IPS DF 6.9 (cell line): Measurements from ENCODE around the gene RUNX1.

Experiments used
- DNase-seq: peaks from one replicate; pipeline ENCODE4 v3.0.0-alpha.2; 2013; ENCODE audit warnings: low read depth, low spot score
- H3K27ac ChIP-seq: one replicate; pipeline ENCODE4 v1.5.1; 2013; ENCODE audit warnings: low read length, control low read depth
- H3K27me3 ChIP-seq: 2 replicates; pipeline ENCODE4 v1.6.1; 2013; ENCODE audit warnings: mild to moderate bottlenecking, low read length; ENCODE audit not compliant: control insufficient read depth, insufficient read depth
- H3K36me3 ChIP-seq: 2 replicates; pipeline ENCODE4 v1.6.1; 2013; ENCODE audit warnings: low read length; ENCODE audit not compliant: control insufficient read depth, insufficient read depth
- H3K4me1 ChIP-seq: 2 replicates; pipeline ENCODE4 v1.6.1; 2013; ENCODE audit warnings: low read length; ENCODE audit not compliant: control insufficient read depth, insufficient read depth
- H3K4me3 ChIP-seq: 2 replicates; pipeline ENCODE4 v1.5.1; 2013; ENCODE audit warnings: mild to moderate bottlenecking, low read length
- H3K9me3 ChIP-seq: 2 replicates; pipeline ENCODE4 v1.6.1; 2013; ENCODE audit warnings: low read length, inconsistent platforms; ENCODE audit not compliant: control insufficient read depth, insufficient read depth
- WGBS: extraction: QIAGEN DNeasy Blood & Tissue Kit; methylation state at CpG from one replicate; pipeline ENCODE4 v1.1.7; 2013; ENCODE audit warnings: mixed read lengths, missing lambda C conversion rate; ENCODE audit not compliant: insufficient read length, insufficient coverage; 5-methylcytosine and 5-hydroxymethylcytosine counted together

RUNX1 gene

DNA sequence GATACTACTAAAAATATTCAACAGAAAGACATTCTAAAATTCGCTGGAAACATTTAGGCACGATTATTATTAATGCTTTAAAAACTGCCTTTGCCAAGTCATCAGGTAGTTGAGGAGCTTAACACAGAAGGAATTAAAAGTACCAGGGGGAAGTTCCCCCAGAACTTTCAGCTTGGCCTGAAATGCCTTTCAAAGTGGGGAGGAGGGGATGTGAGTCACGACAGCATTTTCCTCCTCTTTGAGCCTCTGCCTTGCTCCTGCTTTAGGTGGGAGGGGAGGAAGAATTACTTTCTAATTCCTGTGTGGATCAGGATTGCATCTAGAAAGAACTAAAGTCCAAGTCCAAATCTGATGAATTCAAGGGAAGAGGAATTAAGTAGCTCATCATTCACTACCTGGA, 196.7 kb downstream of the RUNX1 start:
- Histone ChIP-seq H3K27ac (no peak overlapping the region), H3K4me3 (no peak overlapping the region), H3K9me3 (no peaks in the 10 kb centered on the region), H3K36me3 (no peaks in the 10 kb centered on the region), H3K4me1 (no peaks in the 10 kb centered on the region; the same call in none of the 2 replicates), H3K27me3 (no peaks in the 10 kb centered on the region)
- no CpG with 5 or more reads among the region's 3 CpGs for WGBS
- no peak for DNase-seq

DNA sequence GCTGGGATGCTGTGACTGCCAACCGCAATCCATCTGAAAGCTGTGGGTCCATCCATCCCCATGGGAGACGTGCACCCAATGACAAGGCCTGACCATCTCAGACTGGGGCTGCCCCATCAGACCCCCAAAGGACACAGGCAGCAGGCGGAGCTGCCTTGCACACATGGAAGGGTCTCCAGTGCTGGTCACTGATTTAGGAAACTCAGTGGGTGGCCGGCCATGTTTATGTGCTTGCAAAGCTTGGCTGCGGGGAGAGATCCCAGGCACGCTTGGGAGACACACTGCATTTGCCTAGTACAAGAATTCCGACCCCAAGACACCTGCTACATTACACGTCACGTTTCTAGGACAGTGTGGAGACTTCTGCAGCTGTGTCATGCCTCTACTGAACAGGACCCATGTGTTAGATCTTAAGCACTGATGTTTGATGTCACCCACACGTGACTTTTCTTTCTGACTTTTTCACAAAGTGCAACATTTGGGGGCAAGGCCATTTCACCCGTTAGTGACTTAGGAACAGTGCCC, 198.9 kb downstream of the RUNX1 start:
- Histone ChIP-seq H3K27me3 (no peaks in the 10 kb centered on the region; the same call in 1 of the 2 replicates), H3K4me1 (peaks cover under 1% of the 10 kb centered on the region), H3K4me3 (no peak overlapping the region), H3K9me3 (no peaks in the 10 kb centered on the region), H3K36me3 (no peaks in the 10 kb centered on the region), H3K27ac (no peak overlapping the region)
- no peak for DNase-seq
- WGBS, result no CpG with 5 or more reads among the region's 11 CpGs

DNA sequence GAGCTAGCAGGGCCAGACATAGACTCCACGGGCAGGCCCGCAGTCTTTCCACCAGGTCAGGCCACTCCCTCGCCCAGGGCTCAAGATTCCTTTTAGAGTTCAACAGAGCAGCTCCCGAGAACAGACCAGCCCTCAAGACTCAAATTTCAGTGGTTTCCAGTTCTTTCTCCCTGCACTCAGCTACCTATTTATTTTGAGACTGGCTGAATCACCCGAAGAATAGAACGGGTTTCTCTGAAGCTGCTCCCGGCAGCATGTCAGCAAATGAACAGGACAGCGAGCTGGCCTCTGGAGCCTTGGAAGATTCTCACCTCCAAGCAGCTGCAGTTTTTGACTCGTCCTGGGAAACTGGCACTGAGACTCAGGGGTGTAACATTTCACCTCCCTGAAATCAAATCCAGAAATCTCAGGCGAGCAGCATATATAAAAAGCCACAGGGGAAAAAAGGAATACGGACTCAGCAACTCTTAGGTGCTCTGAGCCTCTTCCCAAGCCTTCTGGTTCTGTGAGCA, 202.4 kb downstream of the RUNX1 start:
- H3K27me3 ChIP-seq, result no peaks in the 10 kb centered on the region; the same call in 1 of the 2 replicates
- no peaks in the 10 kb centered on the region for H3K9me3 ChIP-seq
- peaks cover 6% of the 10 kb centered on the region for H3K4me1 ChIP-seq
- no peak for DNase-seq
- no peak overlapping the region for H3K4me3 ChIP-seq
- H3K27ac ChIP-seq, result no peak overlapping the region
- no peaks in the 10 kb centered on the region for H3K36me3 ChIP-seq
- no CpG with 5 or more reads among the region's 11 CpGs for WGBS

DNA sequence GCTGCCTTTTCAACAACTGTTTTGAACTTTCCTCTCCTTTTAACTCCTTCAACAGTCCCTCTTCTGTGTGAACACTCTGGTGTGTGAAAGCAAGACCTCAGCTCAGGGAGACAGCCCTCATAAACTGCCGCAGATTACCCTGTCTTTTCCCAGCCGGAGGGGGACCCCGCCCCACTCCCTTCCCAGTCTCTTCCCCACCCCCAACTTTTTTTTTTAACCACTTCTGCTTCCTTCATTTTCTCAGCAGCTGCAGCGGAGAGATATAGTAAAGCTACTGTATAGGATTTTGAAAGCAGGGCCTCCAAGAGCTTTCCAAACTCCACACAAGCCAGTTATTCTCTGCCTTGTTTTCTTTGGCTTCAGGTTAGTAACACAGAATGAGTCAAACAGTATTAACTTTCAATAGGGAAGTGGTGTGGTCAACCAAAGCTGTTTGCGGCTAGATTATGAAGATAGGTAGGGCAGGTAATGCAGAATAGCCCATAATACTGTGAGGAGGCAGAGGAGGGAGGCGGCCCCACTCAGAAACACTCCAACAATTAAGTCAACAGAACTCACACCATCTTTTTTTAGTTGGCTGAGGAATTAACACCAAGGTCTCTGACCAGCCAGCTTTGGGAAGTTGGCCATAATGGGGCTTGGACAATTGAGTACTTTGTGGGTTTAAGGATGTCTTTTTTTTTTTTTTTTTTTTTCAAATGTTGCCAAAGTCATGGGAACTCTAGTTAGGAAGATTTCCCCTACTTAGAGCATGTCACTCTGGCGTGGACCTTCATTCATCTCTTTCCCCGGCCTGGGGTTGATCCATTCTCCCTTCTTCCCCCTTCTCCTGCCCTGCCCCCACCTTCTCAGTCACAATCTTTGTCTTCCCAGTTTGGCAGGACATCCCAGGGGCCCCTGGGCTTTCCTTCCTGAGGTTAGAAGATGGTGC, 203.3 kb downstream of the RUNX1 start:
- no peak overlapping the region for H3K27ac ChIP-seq
- no peak for DNase-seq
- H3K4me3 ChIP-seq, result no peak overlapping the region
- no peaks in the 10 kb centered on the region for H3K9me3 ChIP-seq
- no CpG with 5 or more reads among the region's 8 CpGs for WGBS
- H3K27me3 ChIP-seq, result no peaks in the 10 kb centered on the region; the same call in 1 of the 2 replicates
- H3K36me3 ChIP-seq, result no peaks in the 10 kb centered on the region
- peaks cover 6% of the 10 kb centered on the region for H3K4me1 ChIP-seq

DNA sequence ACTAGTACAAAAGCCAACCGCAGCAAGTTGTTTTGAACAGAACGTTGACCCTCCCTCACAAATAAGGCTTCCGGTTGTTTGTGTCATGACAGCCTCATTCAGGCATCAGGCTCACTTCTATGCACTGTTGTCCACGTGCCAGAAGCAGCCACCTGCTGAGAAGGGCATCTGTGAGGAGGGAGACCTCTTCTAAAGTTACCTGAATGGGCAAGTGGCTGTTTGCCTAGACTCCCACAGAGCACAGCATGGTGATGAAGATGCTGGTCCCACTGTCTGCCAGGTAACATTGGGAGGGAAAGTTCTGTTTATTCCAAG, 204.2 kb downstream of the RUNX1 start:
- H3K4me1 ChIP-seq, result peaks cover 6% of the 10 kb centered on the region
- no peak for DNase-seq
- H3K27me3 ChIP-seq, result no peaks in the 10 kb centered on the region; the same call in 1 of the 2 replicates
- H3K36me3 ChIP-seq, result no peaks in the 10 kb centered on the region
- WGBS, result no CpG with 5 or more reads among the region's 4 CpGs
- H3K27ac ChIP-seq, result no peak overlapping the region
- no peaks in the 10 kb centered on the region for H3K9me3 ChIP-seq
- H3K4me3 ChIP-seq, result no peak overlapping the region

DNA sequence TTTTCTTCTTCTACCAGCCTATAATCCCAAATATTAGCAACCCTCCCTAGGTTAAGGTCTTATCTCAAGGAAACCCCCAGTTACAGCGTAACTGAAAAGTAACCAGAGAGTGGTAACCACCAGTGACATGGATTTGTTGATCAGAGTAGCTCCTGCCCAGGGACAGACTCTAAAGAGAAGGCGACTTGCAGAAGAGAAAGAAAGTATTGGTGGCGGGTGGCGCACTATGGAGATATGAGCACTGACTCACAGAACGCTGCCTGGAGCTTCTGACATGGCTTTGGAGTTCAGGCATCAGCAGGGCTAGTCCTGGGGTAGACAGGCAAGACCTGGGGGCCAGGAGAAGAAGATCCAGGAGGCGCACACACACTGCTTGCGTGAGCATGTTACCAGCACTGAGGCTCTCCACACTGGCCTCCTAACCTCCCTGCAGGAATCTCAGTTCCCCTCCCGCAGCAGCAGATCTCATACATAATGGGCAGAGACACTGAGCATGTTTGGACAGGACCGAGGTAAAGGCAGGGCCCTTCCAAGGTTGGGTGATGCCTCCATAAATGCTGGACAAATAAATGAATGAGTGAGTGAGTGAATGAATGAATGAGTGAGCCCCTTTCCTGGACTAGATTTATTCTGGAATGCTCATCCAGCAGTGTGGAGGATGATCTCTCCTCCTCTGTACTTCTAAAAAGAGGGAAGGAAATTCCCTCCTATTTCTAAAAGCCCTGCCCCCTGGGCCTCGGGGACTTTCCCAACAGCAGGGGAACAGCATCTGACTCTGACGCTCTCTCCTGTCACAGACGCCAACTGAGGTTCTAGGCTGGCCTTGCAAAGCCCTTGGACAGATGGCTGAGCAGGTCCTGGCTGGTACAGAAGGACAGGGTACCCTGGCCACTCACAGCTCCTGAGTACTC, 204.8 kb downstream of the RUNX1 start:
- WGBS, result no CpG with 5 or more reads among the region's 12 CpGs
- Histone ChIP-seq H3K27me3 (no peaks in the 10 kb centered on the region; the same call in 1 of the 2 replicates), H3K9me3 (no peaks in the 10 kb centered on the region), H3K4me1 (peaks cover 6% of the 10 kb centered on the region), H3K36me3 (no peaks in the 10 kb centered on the region), H3K27ac (no peak overlapping the region), H3K4me3 (no peak overlapping the region)
- no peak for DNase-seq

DNA sequence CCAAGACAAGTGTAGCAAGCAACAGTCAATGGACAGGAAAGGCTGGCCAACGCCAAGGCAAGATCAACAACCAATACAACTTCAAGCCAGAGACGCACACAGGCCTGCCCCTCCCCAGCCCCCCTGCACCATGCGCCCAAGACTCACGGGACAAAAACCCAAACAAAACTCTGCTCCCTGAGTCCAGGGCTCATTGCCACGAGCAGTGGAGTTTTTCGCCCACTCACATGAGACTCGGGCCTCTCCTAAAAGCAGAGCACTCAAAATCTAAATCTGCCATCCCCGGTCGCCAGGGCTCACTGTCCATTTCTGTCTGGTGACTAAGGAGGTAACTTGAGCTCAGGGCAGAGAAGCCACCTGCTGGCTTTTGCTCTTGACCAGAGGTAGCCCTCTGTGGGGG, 205.5 kb downstream of the RUNX1 start:
- WGBS, result no CpG with 5 or more reads among the region's 9 CpGs
- Histone ChIP-seq H3K27ac (no peak overlapping the region), H3K27me3 (no peaks in the 10 kb centered on the region; the same call in 1 of the 2 replicates), H3K9me3 (no peaks in the 10 kb centered on the region), H3K4me1 (peaks cover 6% of the 10 kb centered on the region), H3K36me3 (no peaks in the 10 kb centered on the region), H3K4me3 (no peak overlapping the region)
- no peak for DNase-seq

DNA sequence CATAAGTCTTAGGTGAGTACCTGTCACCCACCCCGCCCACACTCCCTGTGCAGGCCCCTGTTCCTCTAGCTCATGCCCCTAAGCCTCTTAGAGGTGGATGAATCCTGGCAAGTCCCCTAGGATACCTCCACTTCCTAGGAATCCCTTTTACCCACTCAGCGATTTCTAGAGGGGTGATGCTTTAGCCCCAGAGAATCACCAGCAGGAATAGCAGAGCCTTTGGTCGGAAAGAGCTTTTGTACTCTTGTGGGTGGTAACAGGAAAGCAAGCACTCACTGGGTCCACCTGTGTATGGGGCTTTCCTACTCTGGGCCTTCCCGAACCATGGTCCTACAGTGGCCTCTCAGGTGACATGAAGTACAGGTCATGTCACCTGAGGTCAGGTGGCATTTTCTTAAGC, 207.9 kb downstream of the RUNX1 start:
- Histone ChIP-seq H3K36me3 (no peaks in the 10 kb centered on the region), H3K4me1 (peaks cover 6% of the 10 kb centered on the region), H3K27me3 (no peaks in the 10 kb centered on the region; the same call in 1 of the 2 replicates), H3K27ac (no peak overlapping the region), H3K9me3 (no peaks in the 10 kb centered on the region), H3K4me3 (no peak overlapping the region)
- no peak for DNase-seq
- WGBS, result no CpG with 5 or more reads among the region's 4 CpGs

DNA sequence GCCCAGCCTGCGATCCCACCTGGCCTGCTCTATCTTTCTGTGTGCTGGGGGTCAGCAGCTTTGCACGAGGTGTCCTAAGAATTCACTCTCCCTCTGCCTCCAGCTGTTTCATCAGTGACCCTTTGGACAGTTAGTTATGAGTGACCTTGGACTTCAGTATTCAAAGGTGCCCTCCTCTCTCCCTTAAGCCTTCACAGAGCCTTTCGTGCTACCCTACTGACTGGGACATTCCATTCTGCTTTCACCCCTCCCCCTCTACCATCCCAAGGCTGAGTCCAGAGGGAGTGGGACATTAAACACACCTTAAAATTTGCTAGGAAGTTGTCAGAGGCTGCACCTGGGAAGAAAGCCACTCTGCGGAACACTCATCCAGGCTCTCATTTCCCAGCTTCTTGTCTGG, 208.4 kb downstream of the RUNX1 start:
- no CpG with 5 or more reads among the region's 4 CpGs for WGBS
- H3K9me3 ChIP-seq, result no peaks in the 10 kb centered on the region
- no peaks in the 10 kb centered on the region; the same call in 1 of the 2 replicates for H3K27me3 ChIP-seq
- H3K27ac ChIP-seq, result no peak overlapping the region
- H3K36me3 ChIP-seq, result no peaks in the 10 kb centered on the region
- no peak for DNase-seq
- H3K4me1 ChIP-seq, result peaks cover 6% of the 10 kb centered on the region
- H3K4me3 ChIP-seq, result no peak overlapping the region
